Erythroblast (primary cell): ENCODE results near the gene IL17REL.

Experiments used
- DNase-seq, 2 experiments: peaks; one replicate each; lab custom pipeline; 2025; lab: John Stamatoyannopoulos, UW
- GATA1 ChIP-seq: IDR thresholded peaks from 2 replicates; pipeline ENCODE4 v1.6.1; 2011; ENCODE audit warnings: low read depth, mild to moderate bottlenecking, control low read depth, low read length, moderate library complexity
- POLR2A ChIP-seq: IDR thresholded peaks from 2 replicates; pipeline ENCODE4 v1.6.1; 2011; ENCODE audit warnings: mild to moderate bottlenecking, low read length

Gene IL17REL

DNA sequence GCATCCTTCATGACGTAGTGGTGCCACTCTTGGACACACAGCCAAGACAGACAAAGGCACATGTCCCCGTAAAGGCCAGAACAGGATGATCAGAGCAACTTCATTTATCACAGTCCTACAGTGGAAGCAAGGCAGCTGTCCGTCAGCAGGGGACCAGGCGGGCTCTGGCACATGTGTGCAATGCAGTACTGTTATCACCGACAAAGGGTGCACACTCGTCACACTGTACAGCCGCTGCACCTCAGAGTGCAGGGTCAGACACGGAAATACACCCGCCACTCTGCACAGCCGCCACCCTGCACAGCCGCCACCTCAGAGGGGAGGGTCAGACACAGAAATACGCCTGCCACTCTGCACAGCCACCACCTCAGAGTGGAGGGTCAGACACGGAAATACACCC, 13.4 kb upstream of the IL17REL start:
- TF ChIP-seq GATA1 (no peak), POLR2A (no peak)
- DNase-seq, result no peak

DNA sequence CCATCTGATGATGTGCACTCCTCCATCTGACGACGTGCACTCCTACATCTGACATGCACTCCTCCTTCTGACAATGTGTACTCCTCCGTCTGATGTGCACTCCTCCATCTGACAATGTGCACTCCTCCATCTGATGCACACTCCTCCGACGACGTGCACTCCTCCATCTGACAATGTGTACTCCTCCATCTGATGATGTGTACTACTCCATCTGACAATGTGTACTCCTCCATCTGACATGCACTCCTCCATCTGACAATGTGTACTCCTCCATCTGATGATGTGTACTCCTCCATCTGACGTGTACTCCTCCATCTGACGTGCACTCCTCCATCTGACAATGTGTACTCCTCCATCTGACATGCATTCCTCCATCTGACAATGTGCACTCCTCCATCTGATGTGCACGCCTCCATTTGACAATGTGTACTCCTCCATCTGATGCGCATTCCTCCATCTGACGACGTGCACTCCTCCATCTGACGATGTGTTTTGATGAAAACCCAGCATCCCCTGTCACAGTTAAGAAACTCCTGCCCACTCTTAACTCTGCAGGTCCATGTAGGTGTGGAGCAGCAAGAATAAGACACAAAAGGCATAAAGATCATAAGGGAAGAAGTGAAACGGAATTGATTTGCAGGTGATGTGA, 9.7 kb upstream of the IL17REL start:
- TF ChIP-seq GATA1 (no peak), POLR2A (no peak)

GRCh38 chr22:50020606-50021005, 8.0 kb upstream of the IL17REL start:
- DNase-seq, result no peak
- TF ChIP-seq GATA1 (no peak), POLR2A (no peak)

More for the DNA sequence above, 9.7 kb upstream of the IL17REL start:
- DNase-seq, result no peak

DNA sequence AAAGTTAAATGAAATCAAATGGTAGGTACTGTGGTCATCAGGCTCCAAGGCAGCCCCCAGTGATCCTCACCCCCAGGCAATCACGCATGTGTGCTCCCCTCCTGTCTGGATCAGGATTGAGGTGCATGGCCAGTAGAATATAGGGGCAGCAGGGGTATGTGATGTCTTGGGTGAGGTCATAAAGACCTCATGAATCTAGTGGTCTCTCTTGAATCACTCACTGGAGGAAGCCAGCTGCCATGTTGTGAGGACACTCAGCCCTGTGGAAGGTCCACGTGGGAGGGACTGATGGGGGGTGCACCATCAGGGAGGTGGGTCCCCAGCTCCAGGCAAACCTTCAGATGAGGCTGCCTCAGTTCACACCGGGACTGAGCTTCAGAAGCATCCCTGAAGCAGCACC, 6.8 kb upstream of the IL17REL start:
- DNase-seq, result no peak

GRCh38 chr22:50018608-50019285, 6.2 kb upstream of the IL17REL start:
- no peak for TF ChIP-seq POLR2A
- no peak for TF ChIP-seq GATA1
- no peak for DNase-seq

More for the DNA sequence above, 6.8 kb upstream of the IL17REL start:
- TF ChIP-seq GATA1 (no peak), POLR2A (no peak)

DNA sequence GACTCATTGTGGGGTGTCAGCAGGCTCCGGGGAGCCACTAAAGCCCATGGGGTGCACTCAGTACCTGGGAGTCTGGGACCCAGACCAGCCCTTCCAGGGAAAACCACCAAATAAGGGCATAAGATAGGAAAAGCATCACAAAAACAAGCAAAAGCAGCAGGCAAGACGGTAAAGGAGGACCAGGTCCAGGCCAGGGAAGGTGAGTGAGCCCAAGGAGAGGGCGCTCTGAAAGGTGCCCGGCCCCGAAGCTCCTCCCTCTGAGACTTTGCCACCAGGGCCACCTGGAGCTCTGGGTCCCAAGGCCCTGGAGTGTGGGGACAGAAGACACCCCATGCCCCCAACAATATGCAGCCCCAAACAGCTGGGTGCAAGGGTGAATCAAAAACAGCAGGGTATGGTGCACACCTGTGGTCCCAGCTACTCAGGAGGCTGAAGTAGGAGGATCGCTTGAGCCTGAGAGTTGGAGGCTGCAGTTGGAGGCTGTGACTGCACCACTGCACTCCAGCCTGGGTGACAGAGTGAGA, 5.2 kb upstream of the IL17REL start:
- no peak for DNase-seq
- TF ChIP-seq GATA1, result no peak
- TF ChIP-seq POLR2A, result no peak

DNA sequence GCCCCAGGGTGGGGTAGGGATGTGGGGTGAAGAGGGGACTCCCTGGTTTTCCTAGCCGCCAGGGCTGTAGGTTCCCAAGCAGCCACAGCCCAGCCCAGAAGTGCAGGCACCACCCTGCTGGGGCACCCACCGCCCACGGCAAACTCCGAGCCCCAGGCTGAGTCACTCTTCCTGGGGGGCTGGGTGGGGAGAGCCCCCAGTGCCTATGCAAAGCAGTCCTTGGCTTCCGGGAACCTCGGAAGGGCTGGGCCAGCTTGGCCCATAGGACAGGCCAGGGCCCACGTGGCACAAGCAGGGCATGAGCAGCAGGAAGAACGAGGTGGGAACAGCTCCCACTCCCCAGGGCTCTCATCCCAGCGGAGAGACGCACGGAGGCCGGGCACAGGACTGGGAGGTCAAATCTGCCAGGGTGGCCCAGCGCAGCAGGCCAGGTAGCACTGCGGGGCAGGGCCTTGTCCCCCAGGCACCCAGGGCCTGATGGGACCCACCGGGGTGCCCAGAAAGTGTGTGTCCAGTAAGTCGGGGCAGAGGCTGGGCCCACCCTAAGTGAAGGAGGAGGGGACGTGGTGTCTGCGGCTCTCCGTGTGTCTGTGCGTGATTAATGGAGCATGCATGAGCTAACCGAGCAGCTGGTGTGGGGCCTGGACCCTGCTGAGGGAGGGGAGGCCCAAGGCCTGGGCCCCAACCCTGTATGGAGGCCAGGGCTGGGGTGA, 4.6 kb upstream of the IL17REL start:
- TF ChIP-seq POLR2A, result no peak
- no peak for TF ChIP-seq GATA1
- DNase-seq, result no peak

DNA sequence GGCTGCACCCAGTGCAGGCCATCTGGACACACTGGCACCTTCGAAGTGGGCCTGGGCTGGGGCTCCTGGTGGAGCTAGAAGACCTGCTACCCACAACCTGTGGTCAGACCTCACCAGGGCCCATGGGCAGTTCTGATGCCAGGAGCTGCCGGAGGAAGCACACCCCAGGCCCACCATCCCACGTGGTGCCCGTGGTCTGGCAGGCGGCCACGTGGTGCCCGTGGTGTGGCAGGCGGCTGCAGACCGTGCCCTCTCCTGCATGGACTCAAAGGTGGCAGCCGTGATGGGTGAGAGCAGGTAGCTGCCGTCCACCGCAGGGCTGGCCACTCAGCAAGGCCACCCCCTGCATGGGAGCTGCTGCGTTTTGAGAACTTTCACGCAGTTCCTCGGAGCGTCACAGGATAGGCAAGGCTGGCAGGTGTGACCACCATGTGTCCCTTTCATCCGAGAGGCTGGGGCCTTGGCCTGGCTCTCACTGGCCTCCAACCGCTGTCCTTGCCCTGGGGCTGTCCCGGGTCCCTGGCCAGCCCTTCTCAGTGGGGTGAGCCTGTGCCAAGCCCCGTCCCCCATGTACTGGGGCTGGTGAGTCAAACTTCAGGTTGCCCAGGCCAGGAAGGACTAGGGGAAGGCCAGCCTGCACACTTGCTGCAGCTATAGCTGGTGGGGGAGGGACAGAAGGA, 3.9 kb upstream of the IL17REL start:
- no peak for TF ChIP-seq POLR2A
- TF ChIP-seq GATA1, result no peak
- no peak for DNase-seq

GRCh38 chr22:50015451-50016307, 3.1 kb upstream of the IL17REL start:
- no peak for DNase-seq
- TF ChIP-seq POLR2A (no peak), GATA1 (no peak)

DNA sequence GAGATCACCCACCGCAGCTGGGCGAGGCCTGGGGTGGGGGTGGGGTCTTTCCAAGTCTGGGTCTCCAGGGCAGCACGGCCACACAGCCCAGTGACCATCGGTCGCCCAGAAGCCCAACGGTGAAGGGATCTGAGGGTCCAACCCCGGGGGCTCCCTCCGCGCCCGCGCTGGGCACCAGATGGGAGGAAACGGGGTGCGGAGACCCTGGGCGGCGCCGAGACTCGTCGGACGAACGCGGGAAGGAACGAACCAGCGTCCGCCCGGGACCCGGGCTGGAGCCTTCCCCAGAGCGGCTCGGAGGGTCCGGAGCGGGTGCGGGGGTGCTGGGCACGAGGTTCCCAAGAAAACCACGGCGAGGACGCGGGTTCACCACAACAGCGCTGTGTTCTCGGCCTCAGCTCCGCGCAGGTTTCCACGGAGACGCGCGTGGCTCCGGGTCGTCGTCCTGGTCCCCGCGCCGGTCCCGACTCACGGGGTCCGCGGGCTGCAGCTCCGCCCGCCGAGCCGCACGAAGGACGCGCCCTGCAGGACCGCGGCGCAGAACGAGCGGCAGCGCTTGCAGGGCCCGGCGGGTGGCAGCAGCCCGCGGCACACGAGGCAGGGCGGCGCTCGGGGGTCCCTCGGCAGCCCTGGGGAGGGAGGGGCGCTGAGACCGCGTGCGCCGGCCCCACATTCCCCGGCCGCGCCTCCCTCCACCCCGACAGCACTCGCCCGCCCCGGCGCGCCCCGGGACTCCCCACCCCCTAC, 2.3 kb upstream of the IL17REL start:
- no peak for DNase-seq
- TF ChIP-seq GATA1, result no peak
- no peak for TF ChIP-seq POLR2A

DNA sequence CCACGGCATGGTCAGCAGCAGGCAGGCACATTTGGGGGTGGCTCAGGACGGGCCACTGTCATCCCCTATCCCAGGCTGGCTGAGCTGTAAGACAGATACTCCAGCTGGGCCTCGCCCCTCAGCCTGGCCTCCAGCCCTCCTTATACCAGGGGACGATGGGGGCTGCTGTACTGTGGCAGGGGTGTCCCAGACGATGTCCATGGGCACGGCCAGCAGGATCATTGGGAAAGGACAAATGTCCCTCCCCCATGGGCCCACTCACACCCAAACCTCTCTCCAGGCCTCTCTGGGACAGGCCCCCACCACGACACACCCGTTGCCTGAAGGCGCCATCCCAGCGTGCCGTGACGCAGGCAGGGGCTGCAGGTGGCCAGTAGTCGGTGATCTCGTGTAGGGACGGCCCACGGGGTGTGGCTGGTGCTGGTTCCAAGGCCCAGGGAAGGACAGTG, 1.5 kb upstream of the IL17REL start:
- TF ChIP-seq GATA1, result no peak
- no peak for TF ChIP-seq POLR2A
- DNase-seq, result no peak

DNA sequence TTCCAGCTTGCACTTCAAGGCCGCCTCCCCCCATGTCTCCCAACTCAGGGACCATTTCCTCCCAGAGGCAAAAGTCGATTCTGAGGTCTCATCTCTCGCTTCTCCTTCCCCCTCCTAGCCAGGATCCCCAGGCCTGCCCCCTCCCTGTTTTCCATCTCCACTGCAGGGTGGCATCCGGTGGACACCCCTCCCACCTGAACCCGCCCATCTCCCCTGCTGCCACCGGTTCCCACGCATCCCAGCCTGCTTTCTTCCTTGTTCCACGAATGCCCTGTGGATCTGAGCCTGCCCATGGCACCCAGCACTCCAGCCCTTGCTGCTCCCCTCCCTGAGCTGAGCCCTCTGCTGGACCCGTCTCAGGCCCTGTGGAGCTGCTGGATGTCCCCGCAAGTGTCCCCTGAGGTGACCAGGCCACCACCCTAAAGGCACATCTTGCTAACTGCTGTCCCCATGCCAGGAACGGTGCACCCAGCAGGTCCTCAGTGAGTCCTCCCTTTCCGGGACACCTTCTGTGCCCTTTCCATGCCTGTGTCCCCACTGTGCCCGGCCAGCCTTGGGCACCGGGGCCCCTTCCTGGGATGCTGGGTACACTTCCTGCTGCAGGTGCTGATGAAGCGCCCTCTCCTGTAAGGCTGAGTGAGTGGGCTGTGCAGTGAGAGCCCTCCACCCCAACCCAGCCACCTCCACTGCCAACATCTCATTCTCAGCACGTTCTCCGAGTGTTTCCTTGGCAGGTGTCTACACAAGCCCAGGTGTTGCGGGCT, 936 bp downstream of the IL17REL start:
- TF ChIP-seq POLR2A (no peak), GATA1 (no peak)
- DNase-seq, result no peak
